Stimulated activated CD4-positive, alpha-beta T cell treated with anti-CD3 and anti-CD28 coated beads, TNF-alpha, amount 100 ng/mL, for 1 hour (primary cell): Measurements from ENCODE around the gene DLGAP1.

ENCODE experiments used
- DNase-seq, 3 donors: peaks; one replicate each; pipeline ENCODE4 v3.0.0-alpha.2; 2020; ENCODE audit warnings: low read depth in 3 of 3, low spot score in 1 of 3

Gene DLGAP1

GRCh38 chr18:4242431-4243161 lies 212.5 kb downstream of the DLGAP1 start:
- no peak for DNase-seq

DNA sequence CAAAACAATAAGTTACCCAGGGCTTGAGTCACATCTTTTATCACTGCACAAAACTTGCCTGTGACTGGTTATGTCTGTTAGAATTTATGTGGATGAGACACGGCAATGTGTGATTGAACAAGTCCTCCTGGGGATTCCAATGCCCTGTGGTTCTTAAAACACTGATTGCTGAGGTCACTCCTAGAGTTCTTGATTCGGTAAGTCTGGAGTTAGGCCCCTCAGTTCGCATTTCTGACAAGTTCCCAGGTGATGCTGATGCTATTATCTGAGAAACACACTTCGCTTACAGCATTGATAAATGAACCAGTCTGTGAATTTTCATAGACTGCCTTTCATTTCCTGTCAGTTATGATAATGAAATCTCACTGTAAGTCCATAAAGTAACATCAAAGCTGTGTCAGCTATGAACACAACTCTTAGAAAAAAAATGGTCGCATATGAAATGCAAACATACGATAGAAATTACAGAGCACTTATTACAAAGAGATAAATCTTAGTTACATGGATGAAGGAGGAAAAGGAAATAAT lies 214.0 kb downstream of the DLGAP1 start:
- no peak for DNase-seq

GRCh38 chr18:4238966-4239365 lies 216.1 kb downstream of the DLGAP1 start:
- DNase-seq = no peak

DNA sequence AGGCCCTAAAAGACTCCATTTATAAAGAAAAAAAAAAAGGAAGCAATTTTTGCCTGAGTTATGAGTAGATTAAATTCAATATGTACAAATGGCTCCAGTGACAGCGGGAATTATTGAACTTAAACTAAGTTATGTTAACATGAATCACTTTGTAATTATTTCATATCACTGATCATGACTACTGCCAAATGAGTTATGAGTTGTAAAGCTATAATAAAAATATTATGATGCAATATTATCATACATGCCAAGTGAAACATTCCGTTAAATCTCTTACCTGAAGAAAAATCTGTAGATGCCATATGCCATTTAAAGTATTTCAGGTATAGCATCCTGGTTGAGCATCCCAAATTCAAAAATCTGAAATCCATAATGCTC lies 217.5 kb downstream of the DLGAP1 start:
- DNase-seq = no peak

DNA sequence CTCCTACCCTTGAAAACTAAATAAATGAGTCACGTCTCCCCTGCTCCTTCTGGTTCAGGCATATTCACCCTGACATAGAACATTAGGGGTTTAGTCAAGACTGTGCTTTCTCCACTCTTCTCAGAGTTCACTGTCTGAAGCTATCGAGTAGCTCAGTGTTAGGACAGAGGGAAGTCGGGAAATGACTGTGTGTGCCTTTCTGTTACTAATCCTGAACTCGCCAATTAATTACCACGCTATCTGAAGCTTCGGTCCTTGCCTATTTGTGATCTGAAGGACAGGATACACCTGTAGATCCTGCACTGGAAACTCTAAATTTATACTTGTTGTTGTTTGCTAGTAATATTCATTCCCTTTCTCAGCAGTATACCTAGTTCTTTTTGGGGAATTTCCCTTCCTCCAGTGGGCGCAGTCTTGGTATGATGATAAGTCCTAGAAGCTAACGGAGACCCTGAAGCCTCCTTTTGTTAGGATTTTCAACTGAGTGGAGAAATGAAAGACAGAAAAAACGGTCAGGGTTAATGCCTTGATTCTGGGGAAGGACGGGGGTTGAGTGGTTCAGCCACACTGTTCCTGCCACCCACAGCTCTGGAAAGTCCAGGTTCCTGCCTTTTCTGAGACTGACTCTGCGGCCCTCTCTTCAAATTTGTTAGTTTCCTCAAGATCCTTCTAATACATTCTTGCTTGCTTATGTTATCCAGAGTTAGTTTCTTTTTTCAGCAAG lies 218.0 kb downstream of the DLGAP1 start:
- no peak for DNase-seq

- no peak for DNase-seq
Measured at GRCh38 chr18:4233468-4233867, 221.6 kb downstream of the DLGAP1 start.

DNA sequence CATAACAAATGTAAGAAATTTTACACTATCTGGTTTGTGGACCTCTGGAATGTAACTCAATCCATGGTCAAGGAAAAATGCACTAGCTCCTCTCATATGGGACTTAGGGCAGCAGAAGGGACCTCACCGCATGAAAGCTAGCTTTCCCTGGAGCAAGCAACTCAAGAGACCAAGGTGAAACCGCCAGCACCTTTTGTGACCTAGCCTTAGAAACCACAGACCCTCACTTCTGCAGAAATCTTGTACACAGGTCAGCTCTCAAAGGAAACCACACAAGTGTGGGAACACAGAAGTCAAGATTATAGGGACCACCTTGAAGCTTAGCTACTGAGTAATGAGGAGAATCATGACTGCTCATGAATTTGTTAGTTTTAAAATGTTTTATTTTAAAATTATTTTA lies 222.5 kb downstream of the DLGAP1 start:
- no peak for DNase-seq

- no peak for DNase-seq
Measured at GRCh38 chr18:4231260-4231659, 223.8 kb downstream of the DLGAP1 start.

DNA sequence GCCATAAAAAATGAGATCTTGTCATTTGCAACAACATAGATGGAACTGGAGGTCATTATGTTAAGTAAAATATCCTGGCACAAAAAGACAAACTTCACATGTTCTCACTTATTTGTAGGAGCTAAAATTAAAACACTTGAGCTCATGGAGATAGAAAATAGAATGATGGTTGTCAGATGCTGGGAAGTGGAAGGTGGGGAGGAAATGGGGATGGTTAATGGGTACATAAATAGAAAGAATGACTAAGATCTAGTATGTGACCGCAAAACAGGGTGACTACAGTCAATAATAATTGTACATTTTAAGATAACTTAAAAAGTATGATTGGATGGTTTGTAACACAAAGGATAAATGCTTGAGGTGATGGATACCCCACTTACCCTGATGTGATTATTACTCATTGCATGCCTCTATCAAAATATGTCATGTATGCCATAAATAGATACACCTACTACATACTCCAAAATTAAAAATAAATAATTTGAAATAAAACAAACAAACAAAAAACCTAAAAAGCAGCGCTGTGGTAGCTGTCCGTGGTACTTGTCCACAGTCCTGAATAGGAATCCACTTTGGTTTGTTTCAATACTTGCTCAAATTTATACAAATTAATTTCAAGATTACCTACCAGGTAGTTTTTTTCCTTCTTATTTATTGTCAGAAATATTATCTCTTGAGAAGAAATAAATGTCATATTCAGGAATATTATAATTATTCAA lies 224.5 kb downstream of the DLGAP1 start:
- DNase-seq = no peak

- no peak for DNase-seq
Measured at GRCh38 chr18:4224031-4224704, 230.9 kb downstream of the DLGAP1 start.

DNA sequence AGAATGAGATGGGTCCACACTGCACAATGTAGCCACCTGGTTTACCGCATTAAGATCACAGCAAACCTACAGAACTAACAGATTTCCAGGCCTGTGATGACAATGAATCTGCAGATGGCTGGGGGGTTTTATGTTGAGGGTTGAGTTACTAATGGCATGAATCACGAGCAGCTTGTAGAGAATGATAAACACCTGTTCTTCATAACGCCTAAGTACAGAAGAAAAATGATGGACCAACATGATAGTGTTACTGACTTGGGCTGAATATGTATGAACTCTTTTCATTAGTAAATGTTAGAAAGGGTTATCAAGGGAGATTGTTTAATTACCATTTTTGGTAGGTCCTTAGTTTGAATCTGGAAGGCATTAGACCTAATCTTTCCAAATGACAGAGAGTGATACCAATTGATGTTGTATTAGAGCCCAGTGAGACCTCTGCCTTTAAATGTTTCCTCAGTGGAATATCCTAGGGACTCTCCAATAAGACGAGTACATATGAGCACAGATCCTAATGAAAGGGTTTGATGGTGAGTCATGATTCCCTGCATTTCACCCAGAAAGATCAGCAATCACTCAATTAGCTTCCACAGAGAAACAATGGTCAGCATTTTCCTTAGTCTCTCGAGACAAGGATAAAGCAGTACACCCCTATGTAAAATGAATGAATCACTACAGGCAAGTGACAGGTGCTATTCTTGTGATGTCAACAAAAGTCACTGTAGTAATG lies 243.8 kb downstream of the DLGAP1 start:
- no peak for DNase-seq

DNA sequence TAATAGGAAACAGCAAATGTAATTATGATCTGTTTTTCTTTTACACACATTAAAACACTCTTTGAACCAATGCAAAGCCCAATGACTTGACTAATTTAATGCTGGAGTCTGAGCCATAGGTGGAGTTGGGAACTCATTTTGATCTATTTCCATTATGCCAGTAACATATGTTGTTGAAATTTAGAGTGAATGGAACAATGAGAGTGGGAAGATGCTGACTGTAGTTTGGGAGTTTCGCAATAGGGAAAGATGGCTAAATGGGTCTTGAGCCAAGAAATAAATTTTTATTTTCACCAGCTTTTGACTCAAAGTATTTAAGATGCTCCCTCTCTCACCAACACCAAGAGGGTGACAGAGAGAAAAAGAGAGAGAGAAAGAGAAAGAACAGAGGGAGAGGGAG lies 246.7 kb downstream of the DLGAP1 start:
- no peak for DNase-seq

GRCh38 chr18:4207383-4207985 lies 247.6 kb downstream of the DLGAP1 start:
- DNase-seq = no peak

GRCh38 chr18:4204438-4204720 lies 250.7 kb downstream of the DLGAP1 start:
- no peak for DNase-seq

GRCh38 chr18:4203568-4204437 lies 251.3 kb downstream of the DLGAP1 start:
- DNase-seq = no peak

- no peak for DNase-seq
Measured at GRCh38 chr18:4200399-4200798, 254.7 kb downstream of the DLGAP1 start.

- DNase-seq = no peak
Measured at GRCh38 chr18:4198956-4199355, 256.2 kb downstream of the DLGAP1 start.

DNA sequence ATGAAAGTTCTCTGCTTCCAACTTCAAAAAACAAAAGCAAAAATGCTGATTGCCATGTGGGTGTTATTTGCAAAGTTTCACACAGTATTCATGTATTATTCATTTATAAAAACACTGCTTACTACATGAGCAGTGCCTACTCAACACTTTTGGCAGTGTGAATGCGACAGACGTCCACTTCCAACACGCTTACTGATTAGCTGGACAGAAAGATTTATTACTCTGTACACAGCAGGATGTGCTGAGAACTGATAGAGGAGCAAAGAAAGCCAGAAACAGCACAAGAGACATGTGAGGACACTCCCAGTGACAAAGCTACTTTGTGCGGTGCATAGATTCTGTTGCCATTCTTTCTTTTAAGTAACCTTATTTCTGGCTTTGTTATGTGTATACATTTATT lies 258.8 kb downstream of the DLGAP1 start:
- no peak for DNase-seq

DNA sequence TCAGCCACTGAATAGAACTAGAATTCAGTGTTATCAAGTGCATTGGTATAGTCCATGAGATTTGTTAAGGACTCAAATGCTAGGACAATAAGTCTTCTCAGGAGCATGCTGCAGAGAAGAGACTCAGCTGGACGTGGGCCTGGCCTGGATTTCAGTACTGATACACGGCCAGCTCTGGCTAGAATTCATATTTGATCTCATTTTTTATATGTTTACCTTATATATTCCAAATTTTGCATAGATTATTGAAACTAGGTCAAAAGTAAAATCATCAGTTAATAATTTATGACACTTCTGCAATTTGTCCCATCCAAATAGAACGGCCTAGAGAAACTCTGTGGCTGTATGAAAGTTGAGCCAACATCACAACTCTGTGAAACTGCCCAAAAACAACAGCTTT lies 262.0 kb downstream of the DLGAP1 start:
- DNase-seq = no peak
